Pancreas (tissue), 10 donors: ENCODE results near the gene CDK9. TPM values are rescaled to one million over a fixed set of nuclear protein-coding genes. Genes with fewer than 3 reads are reported as not detected.

Experiments used
- ATAC-seq, 4 donors: fragments of 200-7000 bp; cut with Tn5 transposase; one replicate each; pipeline versions ENCODE4 v1.8.0 to v1.9.1; 2020; ENCODE audit warnings: mild to moderate bottlenecking in 4 of 4, moderate library complexity in 4 of 4
- DNase-seq, 6 donors: peaks; one replicate each; pipeline ENCODE4 v3.0.0-alpha.2; 2020
- FAIRE-seq: peaks from 2 replicates; lab custom pipeline; 2012; peaks lifted over from hg19 to GRCh38; lab: Jason Lieb, UNC
- H3K27ac ChIP-seq, 4 donors: fragments of 200-600 bp; sonication (generic); 1 replicate in 3 of 4; 2 replicates in 1 of 4; pipeline versions ENCODE4 v1.5.0 to v1.8.0; 2020
- H3K27me3 ChIP-seq, 4 donors: fragments of 200-600 bp; one replicate each; pipeline ENCODE4 v1.8.0; 2021
- H3K36me3 ChIP-seq, 3 donors: fragments of 200-600 bp; sonication (generic) in 1 of 3; one replicate each; pipeline versions ENCODE4 v1.5.0 to v1.8.0; 2020 to 2021
- H3K4me1 ChIP-seq, 3 donors: fragments of 200-600 bp; one replicate each; pipeline ENCODE4 v1.8.0; 2021
- H3K4me3 ChIP-seq, 4 donors: fragments of 200-600 bp; sonication (generic) in 2 of 4; one replicate each; pipeline versions ENCODE4 v1.5.0 to v1.8.0; 2020 to 2021
- H3K9me3 ChIP-seq, 4 donors: fragments of 200-600 bp; one replicate each; pipeline ENCODE4 v1.8.0; 2021
- CTCF ChIP-seq, 4 donors: fragments of 200-600 bp; sonication (generic) in 3 of 4; IDR thresholded peaks; one replicate each; pipeline versions ENCODE4 v1.5.0 to v1.8.0; 2021; ENCODE audit warnings: antibody characterized with exemption in 4 of 4
- WGBS, 2 donors: extraction: QIAGEN DNeasy Blood & Tissue Kit; methylation state at CpG; one replicate each; pipeline ENCODE4 v1.1.7; 2013; 5-methylcytosine and 5-hydroxymethylcytosine counted together
- intact Hi-C, 3 donors: fragments of 100-400 bp; cut with DNase I; formaldehyde crosslinking; loops; one replicate each; pipeline versions ENCODE4 v1.11.1 to v1.14.2; 2022
- polyA plus RNA-seq, 2 donors: library from polyadenylated mRNA; stranded (reverse); fragments of 200-250 nt; gene quantifications; one replicate each; pipeline ENCODE4 v1.2.3, GENCODE V29; 2013
- total RNA-seq, 6 donors: library from RNA; stranded (reverse); fragmentation: NEBNext Ultra II Directional in 4 of 6; extraction: Animal tissue kit (Norgen Biotek cat#: 25700) in 4 of 6; gene quantifications; one replicate each; pipeline versions ENCODE4 v1.2.1 to v1.2.4, GENCODE V29; 2021 to 2023
- donor health status: healthy with polysubstance abuse.
- donor health status: DM: no; HTN: no; CAD: no; lungs with moderate emphysema.
- donor health status: DM: no; HTN: no; CAD: no.
- donor health status: control.
- donor health status: control.
- donor health status: Bipolar disorder and iron deficiency.
- donor health status: DM: yes; HTN: yes; CAD: no.
- donor health status: DM: no; HTN: no; CAD: no.
- donor health status: DM: no; HTN: no; CAD: no.
- donor health status: DM: yes; HTN: yes; CAD: no.

Gene CDK9
- total and polyA plus RNA-seq, 8 donors = 33.9 to 119 (median 46.3) TPM

- TF ChIP-seq CTCF (IDR thresholded peaks at IDR 0.05) = no peak
- WGBS, 2 donors = 25 to 26% methylated on average over 10 of the region's 10 CpGs
- Histone ChIP-seq H3K9me3 (no peaks in the 10 kb centered on the region), H3K4me3 (peak overlapping the region in 2 of 4 donors; percentile 56 to 75), H3K36me3 (peaks cover 0 to 2% (median 0%) of the 10 kb centered on the region in 3 donors), H3K4me1 (peaks cover 20 to 50% (median 39%) of the 10 kb centered on the region in 3 donors), H3K27me3 (no peaks in the 10 kb centered on the region), H3K27ac (peak overlapping the region; percentile 57 to 92 (median 88))
- FAIRE-seq = no peak
- intact Hi-C loops = no loop called here
- peak in 1 of 4 donors; percentile 12 for ATAC-seq
- no peak for DNase-seq
Measured at GRCh38 chr9:127801955-127802575, 16.2 kb downstream of the CDK9 start.

- ATAC-seq = peak; percentile 80 to 87 (median 86)
- FAIRE-seq = no peak
- intact Hi-C loops = no loop called here
Measured at GRCh38 chr9:127802576-127803443, 17.0 kb downstream of the CDK9 start, which contains the start of gene FPGS. Gene FPGS (plus strand): TSS chr9:127802882. CDS start chr9:127802925, 43 bp downstream.

GRCh38 chr9:127803507-127804352, 17.9 kb downstream of the CDK9 start:
- peak in 3 of 4 donors; percentile 7 to 19 (median 12) for ATAC-seq
- Histone ChIP-seq H3K4me3 (peak overlapping the region; percentile 47 to 75 (median 62)), H3K36me3 (peaks cover 0 to 19% (median 7%) of the 10 kb centered on the region in 3 donors), H3K4me1 (peaks cover 9 to 33% (median 25%) of the 10 kb centered on the region in 3 donors), H3K27ac (peak overlapping the region; percentile 86 to 92 (median 90)), H3K9me3 (no peaks in the 10 kb centered on the region), H3K27me3 (no peaks in the 10 kb centered on the region)
- WGBS, 2 donors = 38 to 40% methylated on average over 18 of the region's 18 CpGs
- DNase-seq = peak in 4 of 6 donors; percentile 48 to 81 (median 61)
- no peak for TF ChIP-seq CTCF (IDR thresholded peaks at IDR 0.05)
- no peak for FAIRE-seq
- intact Hi-C loops = no loop called here

More at GRCh38 chr9:127802576-127803443, 17.0 kb downstream of the CDK9 start, which contains the start of gene FPGS:
- peaks cover 17 to 43% (median 34%) of the 10 kb centered on the region in 3 donors for H3K4me1 ChIP-seq
- peak within 1 kb of the TSS; percentile 47 to 75 (median 62) for H3K4me3 ChIP-seq
- H3K27me3 ChIP-seq = no peaks in the 10 kb centered on the region
- no peaks in the 10 kb centered on the region for H3K9me3 ChIP-seq
- WGBS, 2 donors = 0 to 1% methylated on average over 59 to 82 of the region's 83 CpGs
- DNase-seq = peak; percentile 83 to 93 (median 88)
- peak within 1 kb of the TSS; percentile 86 to 92 (median 90) for H3K27ac ChIP-seq
- no peak for TF ChIP-seq CTCF (IDR thresholded peaks at IDR 0.05)
- H3K36me3 ChIP-seq = peaks cover 0 to 9% (median 0%) of the 10 kb centered on the region in 3 donors

GRCh38 chr9:127805620-127806019, 19.8 kb downstream of the CDK9 start:
- FAIRE-seq = no peak
- TF ChIP-seq CTCF (IDR thresholded peaks at IDR 0.05) = peak in 2 of 4 donors; percentile 7 to 11
- no peak overlapping the region for H3K4me3 ChIP-seq
- intact Hi-C loops = no loop called here
- DNase-seq = peak in 1 of 6 donors; percentile 59
- no peak overlapping the region for H3K27ac ChIP-seq
- peaks cover 8 to 28% (median 17%) of the 10 kb centered on the region in 3 donors for H3K4me1 ChIP-seq
- ATAC-seq = no peak
- no peaks in the 10 kb centered on the region for H3K9me3 ChIP-seq
- peaks cover 5 to 27% (median 11%) of the 10 kb centered on the region in 3 donors for H3K36me3 ChIP-seq
- 61 to 66% methylated on average over 8 of the region's 8 CpGs for WGBS, 2 donors
- no peaks in the 10 kb centered on the region for H3K27me3 ChIP-seq
